ENCODE results near the gene RAMP1.

DNA sequence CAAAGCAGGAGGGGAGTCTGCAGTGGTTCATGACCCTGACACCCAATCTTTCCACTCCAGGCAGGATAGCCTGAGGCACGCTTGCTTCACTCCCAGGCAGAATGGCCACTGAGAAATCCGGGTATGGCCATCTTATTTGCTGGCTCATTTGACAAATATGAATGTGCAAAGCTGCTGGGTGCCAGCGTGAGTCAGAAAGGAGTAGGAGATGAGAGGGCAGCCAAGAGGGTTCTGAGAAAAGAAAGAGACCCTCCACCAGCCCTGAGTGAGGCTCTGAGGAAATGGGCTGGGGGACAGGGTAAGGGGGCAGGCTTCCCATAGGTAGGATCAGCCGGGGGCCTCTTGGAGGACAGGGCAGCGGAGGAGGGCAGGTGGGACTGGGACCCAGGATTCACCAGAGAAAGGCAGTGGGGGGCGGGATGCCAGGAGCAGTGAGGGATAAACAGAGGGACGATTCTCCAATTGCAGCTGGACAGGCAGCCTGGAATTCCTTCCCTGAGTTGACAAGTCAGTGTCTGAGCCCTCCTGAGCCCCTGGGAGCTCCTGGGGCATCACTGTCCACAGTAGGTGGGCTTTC lies 15.2 kb downstream of the RAMP1 start:
- TF ChIP-seq ARNT (IDR thresholded peaks at IDR 0.05) (no peak), NFRKB (IDR thresholded peaks at IDR 0.05) (no peak), SP1 (IDR thresholded peaks at IDR 0.05) (no peak), LEF1 (IDR thresholded peaks at IDR 0.05; ENCODE audit: borderline replicate concordance) (no peak), FOXM1 (IDR thresholded peaks at IDR 0.05; ENCODE audit: borderline replicate concordance) (no peak), SUZ12 (IDR thresholded peaks at IDR 0.05) (no peak), FOXA1 (IDR thresholded peaks at IDR 0.05) (no peak), L3MBTL2 (conservative IDR thresholded peaks at IDR 0.05) (no peak), PKNOX1 (IDR thresholded peaks at IDR 0.05) (no peak)

Measured in HEK293T (cell line).